ENCODE measurements around the gene IDE. TPM values are rescaled to one million over a fixed set of nuclear protein-coding genes. Genes with fewer than 3 reads are reported as not detected.

The IDE gene
- total and polyA plus RNA-seq, 2 of the 13 experiments (the other 11 are each of a cell fraction or from before 2014, with no cell fraction given), result 16.1 to 52.1 TPM

DNA sequence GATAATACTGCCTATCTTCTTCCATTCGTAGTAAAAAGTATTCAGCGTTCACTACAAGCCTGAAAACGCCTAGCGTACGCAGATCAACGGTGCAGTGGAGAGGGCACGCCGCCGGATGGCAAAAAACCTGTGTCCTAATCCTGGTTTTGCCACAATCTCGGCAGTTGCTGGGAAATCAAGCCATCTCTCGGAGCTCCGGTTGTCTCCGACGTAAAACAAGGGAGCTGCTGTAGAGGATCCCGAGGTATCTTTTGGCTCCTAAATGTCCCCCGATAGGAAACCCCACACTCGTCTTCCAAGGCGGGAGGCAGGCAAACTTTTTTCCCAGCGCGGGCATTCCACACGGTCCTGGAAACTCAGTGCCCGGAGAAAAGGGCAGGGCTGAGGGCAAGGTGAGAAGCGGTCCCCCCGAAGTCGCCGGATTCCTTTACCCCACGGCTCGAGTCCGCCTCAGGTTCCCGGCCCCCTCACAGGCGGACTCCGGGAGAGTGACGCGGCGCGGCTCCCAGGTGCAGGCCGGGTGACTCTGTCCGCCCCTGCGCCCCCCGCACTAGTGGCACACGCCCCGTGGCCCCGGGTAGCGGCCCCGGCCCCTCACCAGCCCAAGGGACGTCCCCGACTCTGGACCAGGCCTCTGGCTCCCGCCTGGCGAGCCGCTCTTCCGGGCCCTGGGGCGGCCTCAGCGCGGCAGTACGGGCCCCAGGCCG lies 649 bp downstream of the IDE start (continued):
- TF ChIP-seq, protein P1, sequence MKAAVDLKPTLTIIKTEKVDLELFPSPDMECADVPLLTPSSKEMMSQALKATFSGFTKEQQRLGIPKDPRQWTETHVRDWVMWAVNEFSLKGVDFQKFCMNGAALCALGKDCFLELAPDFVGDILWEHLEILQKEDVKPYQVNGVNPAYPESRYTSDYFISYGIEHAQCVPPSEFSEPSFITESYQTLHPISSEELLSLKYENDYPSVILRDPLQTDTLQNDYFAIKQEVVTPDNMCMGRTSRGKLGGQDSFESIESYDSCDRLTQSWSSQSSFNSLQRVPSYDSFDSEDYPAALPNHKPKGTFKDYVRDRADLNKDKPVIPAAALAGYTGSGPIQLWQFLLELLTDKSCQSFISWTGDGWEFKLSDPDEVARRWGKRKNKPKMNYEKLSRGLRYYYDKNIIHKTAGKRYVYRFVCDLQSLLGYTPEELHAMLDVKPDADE (CRISPR knock-in tag; IDR thresholded peaks at IDR 0.05), result no peak
- TF ChIP-seq MED13 (CRISPR knock-in tag; IDR thresholded peaks at IDR 0.05) (no peak), CHD2 (IDR thresholded peaks at IDR 0.05; ENCODE audit: low read depth, low read length) (no peak), SNAPC2 (CRISPR knock-in tag; IDR thresholded peaks at IDR 0.05) (no peak), TIGD3 (CRISPR knock-in tag; IDR thresholded peaks at IDR 0.05; ENCODE audit: borderline replicate concordance) (no peak; the same call in 1 of the 2 replicates), SALL1 (CRISPR knock-in tag; IDR thresholded peaks at IDR 0.05) (no peak), HOXD1 (CRISPR knock-in tag; IDR thresholded peaks at IDR 0.05) (no peak), NR3C1 (CRISPR knock-in tag; IDR thresholded peaks at IDR 0.05) (no peak), CBFB (CRISPR knock-in tag; IDR thresholded peaks at IDR 0.05) (no peak), HCFC1 (IDR thresholded peaks at IDR 0.05; ENCODE audit: low read depth, low read length) (no peak), ZNF710 (CRISPR knock-in tag; IDR thresholded peaks at IDR 0.05; ENCODE audit: borderline replicate concordance) (no peak), POLR2AphosphoS2 (IDR thresholded peaks at IDR 0.05; ENCODE audit: low read depth, low read length) (no peak)
- TF ChIP-seq, protein P2, sequence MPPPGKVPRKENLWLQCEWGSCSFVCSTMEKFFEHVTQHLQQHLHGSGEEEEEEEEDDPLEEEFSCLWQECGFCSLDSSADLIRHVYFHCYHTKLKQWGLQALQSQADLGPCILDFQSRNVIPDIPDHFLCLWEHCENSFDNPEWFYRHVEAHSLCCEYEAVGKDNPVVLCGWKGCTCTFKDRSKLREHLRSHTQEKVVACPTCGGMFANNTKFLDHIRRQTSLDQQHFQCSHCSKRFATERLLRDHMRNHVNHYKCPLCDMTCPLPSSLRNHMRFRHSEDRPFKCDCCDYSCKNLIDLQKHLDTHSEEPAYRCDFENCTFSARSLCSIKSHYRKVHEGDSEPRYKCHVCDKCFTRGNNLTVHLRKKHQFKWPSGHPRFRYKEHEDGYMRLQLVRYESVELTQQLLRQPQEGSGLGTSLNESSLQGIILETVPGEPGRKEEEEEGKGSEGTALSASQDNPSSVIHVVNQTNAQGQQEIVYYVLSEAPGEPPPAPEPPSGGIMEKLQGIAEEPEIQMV (CRISPR knock-in tag; IDR thresholded peaks at IDR 0.05; ENCODE audit: low read depth), result 0 out of 2 replicates have a peak, but pooled peaks have one; percentile 5
- TF ChIP-seq, protein P3, sequence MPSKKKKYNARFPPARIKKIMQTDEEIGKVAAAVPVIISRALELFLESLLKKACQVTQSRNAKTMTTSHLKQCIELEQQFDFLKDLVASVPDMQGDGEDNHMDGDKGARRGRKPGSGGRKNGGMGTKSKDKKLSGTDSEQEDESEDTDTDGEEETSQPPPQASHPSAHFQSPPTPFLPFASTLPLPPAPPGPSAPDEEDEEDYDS (CRISPR knock-in tag; IDR thresholded peaks at IDR 0.05), result no peak

Data from HepG2 (cell line).